ENCODE measurements around the gene NANS.

The NANS gene

GRCh38 chr9:98056269-98057137 lies at the start of gene NANS:
NANS (plus strand) TSS chr9:98056732; CDS start chr9:98056809, 77 bp downstream.
- peak; percentile 65 for DNase-seq (ENCODE audit: low read depth)
- peak within 1 kb of the TSS; percentile 76 for H3K4me3 ChIP-seq (ENCODE audit: low read depth, low read length)
- no peak for TF ChIP-seq CTCF (IDR thresholded peaks at IDR 0.05; ENCODE audit: low read depth, low read length, missing control alignments)
- in situ Hi-C loops (cut with HindIII; ENCODE audit: low sequenced_read_pairs) = no loop called here

GRCh38 chr9:98007251-98007928 lies 49.1 kb upstream of the NANS start:
- no peak for TF ChIP-seq CTCF (IDR thresholded peaks at IDR 0.05; ENCODE audit: low read depth, low read length, missing control alignments)
- no peak overlapping the region for H3K4me3 ChIP-seq (ENCODE audit: low read depth, low read length)
- in situ Hi-C loops (cut with HindIII; ENCODE audit: low sequenced_read_pairs) = no loop called here
- DNase-seq (ENCODE audit: low read depth) = no peak

GRCh38 chr9:98008764-98009163 lies 47.8 kb upstream of the NANS start:
- H3K4me3 ChIP-seq (ENCODE audit: low read depth, low read length) = no peak overlapping the region
- no peak for DNase-seq (ENCODE audit: low read depth)
- in situ Hi-C loops (cut with HindIII; ENCODE audit: low sequenced_read_pairs) = no loop called here
- TF ChIP-seq CTCF (IDR thresholded peaks at IDR 0.05; ENCODE audit: low read depth, low read length, missing control alignments) = no peak

- in situ Hi-C loops (cut with HindIII; ENCODE audit: low sequenced_read_pairs) = no loop called here
- DNase-seq (ENCODE audit: low read depth) = no peak
- no peak overlapping the region for H3K4me3 ChIP-seq (ENCODE audit: low read depth, low read length)
- no peak for TF ChIP-seq CTCF (IDR thresholded peaks at IDR 0.05; ENCODE audit: low read depth, low read length, missing control alignments)
Observed at GRCh38 chr9:98009437-98009836, 47.1 kb upstream of the NANS start.

- no peak for TF ChIP-seq CTCF (IDR thresholded peaks at IDR 0.05; ENCODE audit: low read depth, low read length, missing control alignments)
- in situ Hi-C loops (cut with HindIII; ENCODE audit: low sequenced_read_pairs) = loop anchor here (5.0 kb wide), 1 partner anchor 48 kb away; no protein-coding TSS in a partner anchor
- DNase-seq (ENCODE audit: low read depth) = peak; percentile 46
- no peak overlapping the region for H3K4me3 ChIP-seq (ENCODE audit: low read depth, low read length)
Observed at GRCh38 chr9:98009936-98010335, 46.6 kb upstream of the NANS start.

GRCh38 chr9:98010445-98010844 lies 46.1 kb upstream of the NANS start:
- DNase-seq (ENCODE audit: low read depth) = no peak
- in situ Hi-C loops (cut with HindIII; ENCODE audit: low sequenced_read_pairs) = loop anchor here (5.0 kb wide), 1 partner anchor 48 kb away; no protein-coding TSS in a partner anchor

More at GRCh38 chr9:98010445-98010844, 46.1 kb upstream of the NANS start:
- no peak overlapping the region for H3K4me3 ChIP-seq (ENCODE audit: low read depth, low read length)
- TF ChIP-seq CTCF (IDR thresholded peaks at IDR 0.05; ENCODE audit: low read depth, low read length, missing control alignments) = no peak

Measured in astrocyte of the cerebellum (primary cell).